Eye (tissue), 1 donor: ENCODE data around the gene CYP1A1.
A peak's percentile ranks its signal among the peaks of the same experiment; 100 is the strongest.
"Not testable (repeated sequence)": the region's sequence is repeated elsewhere in the genome, so short reads cannot be mapped to it uniquely, and the experiment has no call there.

Experiments used
- DNase-seq: peaks from one replicate; pipeline ENCODE4 v3.0.0-alpha.2; 2015

Gene CYP1A1

GRCh38 chr15:74733269-74733668, 7.9 kb upstream of the CYP1A1 start:
- no peak for DNase-seq

- no peak for DNase-seq
These were observed 7.5 kb upstream of the CYP1A1 start for GRCh38 chr15:74732846-74733245.

- no peak for DNase-seq
These were observed 5.4 kb upstream of the CYP1A1 start for GRCh38 chr15:74730619-74731316.

GRCh38 chr15:74729372-74729771, 4.0 kb upstream of the CYP1A1 start:
- not testable (repeated sequence) for DNase-seq

- not testable (repeated sequence) for DNase-seq
These were observed 3.4 kb upstream of the CYP1A1 start for GRCh38 chr15:74728699-74729098.

GRCh38 chr15:74727727-74728126, 2.4 kb upstream of the CYP1A1 start:
- no peak for DNase-seq

GRCh38 chr15:74726774-74727164, 1.4 kb upstream of the CYP1A1 start:
- no peak for DNase-seq

- DNase-seq, result peak; percentile 59
These were observed 781 bp upstream of the CYP1A1 start for GRCh38 chr15:74725845-74726773.

GRCh38 chr15:74724570-74725224, 631 bp downstream of the CYP1A1 start:
- DNase-seq, result no peak

- peak; percentile 90 for DNase-seq
These were observed 1.5 kb downstream of the CYP1A1 start for GRCh38 chr15:74723754-74724334.

GRCh38 chr15:74723187-74723586, 2.1 kb downstream of the CYP1A1 start:
- no peak for DNase-seq

- no peak for DNase-seq
These were observed 2.7 kb downstream of the CYP1A1 start for GRCh38 chr15:74722591-74722990.

GRCh38 chr15:74716651-74717050, 8.7 kb downstream of the CYP1A1 start:
- no peak for DNase-seq

GRCh38 chr15:74712311-74712710, 13.0 kb downstream of the CYP1A1 start:
- DNase-seq, result no peak

- DNase-seq, result no peak
These were observed 14.8 kb downstream of the CYP1A1 start for GRCh38 chr15:74710319-74711094.

GRCh38 chr15:74709892-74710291, 15.4 kb downstream of the CYP1A1 start:
- DNase-seq, result no peak

GRCh38 chr15:74709011-74709410, 16.3 kb downstream of the CYP1A1 start:
- DNase-seq, result no peak

- DNase-seq, result no peak
These were observed 28.5 kb downstream of the CYP1A1 start for GRCh38 chr15:74696808-74697207.

- DNase-seq, result no peak
These were observed 29.0 kb downstream of the CYP1A1 start for GRCh38 chr15:74696398-74696729.

GRCh38 chr15:74695597-74696397, 29.5 kb downstream of the CYP1A1 start, which contains the start of gene EDC3:
EDC3 (minus strand) TSS chr15:74696024; CDS start chr15:74675124, 20,900 bp downstream.
- peak; percentile 97 for DNase-seq

- no peak for DNase-seq
These were observed 33.0 kb downstream of the CYP1A1 start for GRCh38 chr15:74692327-74692726.
